GM19463 (cell line): ENCODE measurements around the gene COLQ.
"Not testable (repeated sequence)": the region's sequence is repeated elsewhere in the genome, so short reads cannot be mapped to it uniquely, and the experiment has no call there.

Experiments used
- ATAC-seq: cut with Tn5 transposase; IDR thresholded peaks from one replicate; pipeline ENCODE4 v1.9.1; 2021; ENCODE audit warnings: mild to moderate bottlenecking, moderate library complexity; ENCODE audit not compliant: unreplicated experiment

Gene COLQ

GRCh38 chr3:15493436-15493835, 28.1 kb downstream of the COLQ start:
- ATAC-seq: no peak

GRCh38 chr3:15492847-15493360, 28.6 kb downstream of the COLQ start:
- ATAC-seq: no peak

GRCh38 chr3:15491143-15491542, 30.4 kb downstream of the COLQ start:
- ATAC-seq: no peak

GRCh38 chr3:15490158-15490557, 31.3 kb downstream of the COLQ start:
- no peak for ATAC-seq

- no peak for ATAC-seq
These were observed 33.5 kb downstream of the COLQ start for GRCh38 chr3:15488002-15488401.

- no peak for ATAC-seq
These were observed 34.5 kb downstream of the COLQ start for GRCh38 chr3:15486979-15487378.

- ATAC-seq: no peak
These were observed 35.5 kb downstream of the COLQ start for GRCh38 chr3:15486020-15486419.

GRCh38 chr3:15484551-15484950, 37.0 kb downstream of the COLQ start:
- not testable (repeated sequence) for ATAC-seq

GRCh38 chr3:15479400-15480224, 41.9 kb downstream of the COLQ start:
- no peak for ATAC-seq

- ATAC-seq: no peak
These were observed 42.9 kb downstream of the COLQ start for GRCh38 chr3:15478640-15478979.

GRCh38 chr3:15477951-15478639, 43.4 kb downstream of the COLQ start:
- no peak for ATAC-seq

GRCh38 chr3:15476378-15476777, 45.1 kb downstream of the COLQ start:
- no peak for ATAC-seq

- no peak for ATAC-seq
These were observed 46.3 kb downstream of the COLQ start for GRCh38 chr3:15475161-15475560.

GRCh38 chr3:15471861-15472260, 49.6 kb downstream of the COLQ start:
- ATAC-seq: no peak

GRCh38 chr3:15470849-15471248, 50.7 kb downstream of the COLQ start:
- no peak for ATAC-seq

GRCh38 chr3:15470261-15470660, 51.2 kb downstream of the COLQ start:
- no peak for ATAC-seq

GRCh38 chr3:15467227-15468181, 54.0 kb downstream of the COLQ start:
- ATAC-seq: peak; percentile 86

- no peak for ATAC-seq
These were observed 55.5 kb downstream of the COLQ start for GRCh38 chr3:15465876-15466585.

- no peak for ATAC-seq
These were observed 59.1 kb downstream of the COLQ start for GRCh38 chr3:15462451-15462850.

GRCh38 chr3:15460891-15461531, 60.5 kb downstream of the COLQ start:
- ATAC-seq: no peak
